Measurements from ENCODE around the gene CACNA1C.

The CACNA1C gene

DNA sequence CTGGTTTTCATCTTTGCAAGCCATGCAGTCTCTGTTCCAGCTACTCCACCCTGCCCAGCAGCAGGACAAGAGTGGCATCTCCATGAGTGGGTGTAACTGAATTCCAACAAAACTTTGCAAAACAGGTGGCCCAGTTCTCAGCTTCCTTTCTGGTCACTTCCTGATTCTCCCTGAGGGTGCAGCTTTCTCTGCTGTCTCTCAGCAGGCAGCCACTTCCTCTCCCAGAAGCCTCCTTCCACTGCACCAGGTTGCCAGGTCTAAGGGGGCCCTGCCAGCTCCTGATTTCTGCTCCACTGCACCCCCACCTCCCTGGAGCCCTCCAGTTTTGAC lies 400.9 kb downstream of the CACNA1C start:
- H3K4me3 ChIP-seq (ENCODE audit: low read depth in 1 of 2, low read length in 2 of 2) = no peak overlapping the region
- H3K27ac ChIP-seq (ENCODE audit: low read length) = no peak overlapping the region
- no peaks in the 10 kb centered on the region for H3K9me3 ChIP-seq (ENCODE audit: control insufficient read depth in 1 of 2, low read length in 2 of 2)
- no peaks in the 10 kb centered on the region for H3K27me3 ChIP-seq (ENCODE audit: low read depth, low read length)
- no peaks in the 10 kb centered on the region for H3K4me1 ChIP-seq (ENCODE audit: control insufficient read depth in 1 of 2, insufficient read depth in 2 of 2, low read length in 2 of 2)
- peaks cover 0 to 9% of the 10 kb centered on the region in 2 donors for H3K36me3 ChIP-seq (ENCODE audit: control insufficient read depth in 1 of 2, insufficient read depth in 2 of 2, low read length in 2 of 2)

DNA sequence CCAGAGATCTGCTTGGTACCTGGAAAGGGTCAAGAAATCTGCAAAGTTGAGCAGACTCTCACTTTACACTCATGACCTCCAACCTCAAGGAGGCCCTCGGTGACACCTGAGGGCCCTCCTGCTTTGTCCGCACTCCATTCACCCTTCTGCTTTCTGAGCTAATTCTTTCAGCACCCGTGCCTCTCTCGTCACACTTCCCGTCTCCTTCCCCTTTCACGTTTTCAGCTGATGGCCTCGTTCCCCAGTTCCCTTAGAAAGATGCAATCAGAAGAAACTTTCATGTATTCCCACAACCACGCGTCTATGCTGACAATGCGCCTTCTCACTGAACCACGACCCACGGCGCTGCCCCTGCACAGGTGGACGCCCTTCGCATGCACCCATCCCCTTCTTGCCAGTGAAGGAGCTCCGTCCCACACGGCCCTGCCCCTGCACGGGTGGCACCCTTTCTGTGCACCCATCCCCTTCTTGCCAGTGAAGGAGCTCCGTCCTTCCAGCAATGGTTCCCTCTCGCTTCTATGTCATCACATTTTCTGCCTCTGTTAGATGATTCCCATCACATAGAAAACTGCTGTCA lies 401.9 kb downstream of the CACNA1C start:
- H3K27ac ChIP-seq (ENCODE audit: low read length) = no peak overlapping the region
- H3K4me3 ChIP-seq (ENCODE audit: low read depth in 1 of 2, low read length in 2 of 2) = no peak overlapping the region
- no peaks in the 10 kb centered on the region for H3K27me3 ChIP-seq (ENCODE audit: low read depth, low read length)
- no peaks in the 10 kb centered on the region for H3K4me1 ChIP-seq (ENCODE audit: control insufficient read depth in 1 of 2, insufficient read depth in 2 of 2, low read length in 2 of 2)
- no peaks in the 10 kb centered on the region for H3K9me3 ChIP-seq (ENCODE audit: control insufficient read depth in 1 of 2, low read length in 2 of 2)
- H3K36me3 ChIP-seq (ENCODE audit: control insufficient read depth in 1 of 2, insufficient read depth in 2 of 2, low read length in 2 of 2) = peaks cover 0 to 9% of the 10 kb centered on the region in 2 donors

GRCh38 chr12:2455410-2455809 lies 402.6 kb downstream of the CACNA1C start:
- Histone ChIP-seq H3K27me3 (ENCODE audit: low read depth, low read length) (no peaks in the 10 kb centered on the region), H3K4me3 (ENCODE audit: low read depth in 1 of 2, low read length in 2 of 2) (no peak overlapping the region), H3K36me3 (ENCODE audit: control insufficient read depth in 1 of 2, insufficient read depth in 2 of 2, low read length in 2 of 2) (peaks cover 0 to 9% of the 10 kb centered on the region in 2 donors), H3K27ac (ENCODE audit: low read length) (no peak overlapping the region), H3K9me3 (ENCODE audit: control insufficient read depth in 1 of 2, low read length in 2 of 2) (no peaks in the 10 kb centered on the region), H3K4me1 (ENCODE audit: control insufficient read depth in 1 of 2, insufficient read depth in 2 of 2, low read length in 2 of 2) (no peaks in the 10 kb centered on the region)

DNA sequence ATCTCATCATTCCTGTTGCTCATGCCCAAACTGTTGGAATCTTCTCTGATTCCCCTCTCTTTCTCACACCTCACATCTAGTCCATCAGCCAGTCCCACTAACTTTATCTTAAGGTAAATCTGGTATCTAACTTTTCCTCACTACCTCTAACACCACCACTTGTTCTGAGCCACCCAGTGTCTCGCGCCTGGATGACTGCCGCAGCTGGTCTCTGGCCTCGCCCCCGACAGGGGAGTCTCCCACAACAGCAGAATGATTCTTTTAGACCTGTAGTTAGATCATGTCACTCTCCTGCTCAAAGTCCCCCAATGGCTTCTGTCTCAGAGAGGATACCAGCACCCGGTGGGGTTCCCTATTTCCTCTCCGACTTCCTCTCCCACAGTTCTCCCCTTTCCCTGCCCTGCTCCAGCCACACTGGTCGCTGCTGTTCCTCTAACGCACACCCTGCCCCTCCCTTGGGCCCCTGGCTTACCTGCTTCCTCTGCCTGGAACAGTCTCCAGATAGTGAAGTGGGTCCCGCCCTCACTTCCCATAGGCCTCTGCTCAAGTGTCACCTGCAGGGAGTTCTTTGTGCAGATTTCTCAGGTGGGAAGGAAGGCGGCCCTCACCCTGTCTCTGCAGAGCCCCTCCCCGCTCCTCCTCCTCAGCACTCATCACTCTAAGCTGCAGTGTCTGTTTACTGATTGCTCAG lies 403.5 kb downstream of the CACNA1C start:
- no peak overlapping the region for H3K4me3 ChIP-seq (ENCODE audit: low read depth in 1 of 2, low read length in 2 of 2)
- no peak overlapping the region for H3K27ac ChIP-seq (ENCODE audit: low read length)
- H3K9me3 ChIP-seq (ENCODE audit: control insufficient read depth in 1 of 2, low read length in 2 of 2) = no peaks in the 10 kb centered on the region
- no peaks in the 10 kb centered on the region for H3K27me3 ChIP-seq (ENCODE audit: low read depth, low read length)
- peaks cover 0 to 9% of the 10 kb centered on the region in 2 donors for H3K36me3 ChIP-seq (ENCODE audit: control insufficient read depth in 1 of 2, insufficient read depth in 2 of 2, low read length in 2 of 2)
- no peaks in the 10 kb centered on the region for H3K4me1 ChIP-seq (ENCODE audit: control insufficient read depth in 1 of 2, insufficient read depth in 2 of 2, low read length in 2 of 2)

- Histone ChIP-seq H3K36me3 (ENCODE audit: control insufficient read depth in 1 of 2, insufficient read depth in 2 of 2, low read length in 2 of 2) (peaks cover 0 to 10% of the 10 kb centered on the region in 2 donors), H3K4me3 (ENCODE audit: low read depth in 1 of 2, low read length in 2 of 2) (no peak overlapping the region), H3K27ac (ENCODE audit: low read length) (no peak overlapping the region), H3K27me3 (ENCODE audit: low read depth, low read length) (no peaks in the 10 kb centered on the region), H3K4me1 (ENCODE audit: control insufficient read depth in 1 of 2, insufficient read depth in 2 of 2, low read length in 2 of 2) (no peaks in the 10 kb centered on the region), H3K9me3 (ENCODE audit: control insufficient read depth in 1 of 2, low read length in 2 of 2) (no peaks in the 10 kb centered on the region)
These were observed 404.0 kb downstream of the CACNA1C start for GRCh38 chr12:2456813-2457186.

DNA sequence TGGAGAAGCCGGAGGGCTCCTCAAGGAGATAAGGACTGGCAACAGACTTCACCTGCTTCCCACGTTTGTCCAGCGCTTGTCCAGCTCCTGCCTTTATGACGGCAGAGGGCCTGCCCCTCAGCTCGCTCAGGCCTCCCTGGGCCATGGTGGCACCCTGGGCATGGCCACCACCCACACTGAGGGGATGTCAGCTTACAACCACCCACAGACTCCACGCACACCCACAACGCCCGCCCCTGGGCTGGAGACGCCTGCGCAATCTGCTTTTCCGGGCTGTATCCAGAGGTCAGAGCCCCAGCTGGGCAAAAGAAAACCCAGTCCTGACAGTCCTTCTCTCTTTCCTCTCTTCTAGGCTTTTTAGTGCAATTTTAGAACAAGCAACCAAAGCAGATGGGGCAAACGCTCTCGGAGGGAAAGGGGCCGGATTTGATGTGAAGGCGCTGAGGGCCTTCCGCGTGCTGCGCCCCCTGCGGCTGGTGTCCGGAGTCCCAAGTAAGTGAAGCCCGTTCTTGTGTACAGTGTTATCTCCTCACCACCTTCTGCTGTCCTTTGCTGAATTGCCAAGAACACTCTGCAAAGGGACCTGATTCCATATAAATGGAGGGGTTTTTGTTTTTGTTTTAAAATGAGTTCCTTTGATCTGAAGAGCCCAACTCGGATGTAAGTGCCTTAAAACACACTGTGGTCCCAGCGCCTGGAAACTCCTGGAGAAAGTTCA lies 404.6 kb downstream of the CACNA1C start:
- Histone ChIP-seq H3K9me3 (ENCODE audit: control insufficient read depth in 1 of 2, low read length in 2 of 2) (no peaks in the 10 kb centered on the region), H3K4me3 (ENCODE audit: low read depth in 1 of 2, low read length in 2 of 2) (no peak overlapping the region), H3K36me3 (ENCODE audit: control insufficient read depth in 1 of 2, insufficient read depth in 2 of 2, low read length in 2 of 2) (peaks cover 0 to 13% of the 10 kb centered on the region in 2 donors), H3K27me3 (ENCODE audit: low read depth, low read length) (no peaks in the 10 kb centered on the region), H3K4me1 (ENCODE audit: control insufficient read depth in 1 of 2, insufficient read depth in 2 of 2, low read length in 2 of 2) (no peaks in the 10 kb centered on the region), H3K27ac (ENCODE audit: low read length) (no peak overlapping the region)

DNA sequence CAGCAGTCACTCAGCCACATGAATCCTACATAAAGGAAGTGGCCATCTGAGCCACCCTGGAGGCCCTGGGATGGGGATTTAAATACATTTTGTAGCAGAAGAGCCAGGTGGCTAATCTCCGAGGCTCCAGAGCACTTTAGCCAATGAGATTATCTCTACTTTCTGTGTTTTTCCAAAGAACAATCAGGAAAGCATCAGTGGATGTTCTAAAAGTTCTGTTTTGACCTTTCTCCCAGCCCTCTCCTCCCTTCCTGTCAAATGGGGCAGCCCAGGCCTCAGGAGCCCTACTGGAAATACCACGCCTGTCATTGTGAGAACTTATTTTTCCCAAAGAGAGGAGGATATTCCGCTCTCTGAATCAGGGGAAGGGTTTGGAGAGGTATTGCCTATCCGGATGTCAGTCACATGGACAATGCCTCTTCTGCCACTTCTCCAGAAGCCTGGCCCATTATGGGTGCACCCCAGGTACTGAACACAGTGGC lies 405.2 kb downstream of the CACNA1C start:
- H3K4me1 ChIP-seq (ENCODE audit: control insufficient read depth in 1 of 2, insufficient read depth in 2 of 2, low read length in 2 of 2) = no peaks in the 10 kb centered on the region
- H3K4me3 ChIP-seq (ENCODE audit: low read depth in 1 of 2, low read length in 2 of 2) = no peak overlapping the region
- no peaks in the 10 kb centered on the region for H3K9me3 ChIP-seq (ENCODE audit: control insufficient read depth in 1 of 2, low read length in 2 of 2)
- no peaks in the 10 kb centered on the region for H3K27me3 ChIP-seq (ENCODE audit: low read depth, low read length)
- H3K36me3 ChIP-seq (ENCODE audit: control insufficient read depth in 1 of 2, insufficient read depth in 2 of 2, low read length in 2 of 2) = peaks cover 0 to 13% of the 10 kb centered on the region in 2 donors
- no peak overlapping the region for H3K27ac ChIP-seq (ENCODE audit: low read length)

DNA sequence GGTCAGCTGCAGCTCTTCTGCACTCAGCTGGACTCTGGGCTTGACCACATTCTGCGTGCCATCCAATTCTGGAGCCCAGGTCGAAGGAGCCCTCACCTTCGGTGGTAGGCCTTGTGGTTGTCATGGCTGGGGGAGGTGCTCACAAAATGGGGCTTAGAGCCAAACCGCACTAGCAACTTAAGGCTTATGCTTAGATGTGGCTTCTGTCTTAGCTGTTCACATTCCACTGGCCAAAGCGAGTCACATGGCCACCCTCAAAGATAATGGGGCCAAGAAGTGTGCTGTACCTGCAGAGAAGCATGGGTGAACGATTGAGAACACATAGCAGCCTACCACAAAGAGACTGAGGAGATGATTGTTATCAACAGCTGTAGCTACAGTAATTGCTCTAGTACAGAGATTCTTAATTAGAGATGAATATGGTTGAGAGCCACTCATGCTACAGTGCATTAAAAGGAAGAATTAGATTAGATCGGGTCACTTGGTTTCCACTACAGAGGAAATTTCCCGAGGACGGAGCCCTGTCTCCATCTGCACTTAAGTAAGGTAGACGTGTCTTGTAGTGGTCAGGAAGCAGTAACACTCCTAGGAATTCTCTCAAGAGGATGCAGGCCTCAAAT lies 407.4 kb downstream of the CACNA1C start:
- H3K27me3 ChIP-seq (ENCODE audit: low read depth, low read length) = no peaks in the 10 kb centered on the region
- no peak overlapping the region for H3K4me3 ChIP-seq (ENCODE audit: low read depth in 1 of 2, low read length in 2 of 2)
- H3K9me3 ChIP-seq (ENCODE audit: control insufficient read depth in 1 of 2, low read length in 2 of 2) = no peaks in the 10 kb centered on the region
- peaks cover 0 to 13% of the 10 kb centered on the region in 2 donors for H3K36me3 ChIP-seq (ENCODE audit: control insufficient read depth in 1 of 2, insufficient read depth in 2 of 2, low read length in 2 of 2)
- no peak overlapping the region for H3K27ac ChIP-seq (ENCODE audit: low read length)
- H3K4me1 ChIP-seq (ENCODE audit: control insufficient read depth in 1 of 2, insufficient read depth in 2 of 2, low read length in 2 of 2) = no peaks in the 10 kb centered on the region

- H3K36me3 ChIP-seq (ENCODE audit: control insufficient read depth in 1 of 2, insufficient read depth in 2 of 2, low read length in 2 of 2) = peaks cover 0 to 10% of the 10 kb centered on the region in 2 donors
- H3K9me3 ChIP-seq (ENCODE audit: control insufficient read depth in 1 of 2, low read length in 2 of 2) = no peaks in the 10 kb centered on the region
These were observed 408.3 kb downstream of the CACNA1C start for GRCh38 chr12:2461046-2461445.

GRCh38 chr12:2461645-2462044 lies 408.9 kb downstream of the CACNA1C start:
- H3K9me3 ChIP-seq (ENCODE audit: control insufficient read depth in 1 of 2, low read length in 2 of 2) = no peaks in the 10 kb centered on the region
- peaks cover 0 to 9% of the 10 kb centered on the region in 2 donors for H3K36me3 ChIP-seq (ENCODE audit: control insufficient read depth in 1 of 2, insufficient read depth in 2 of 2, low read length in 2 of 2)
- H3K27me3 ChIP-seq (ENCODE audit: low read depth, low read length) = no peaks in the 10 kb centered on the region
- no peak overlapping the region for H3K27ac ChIP-seq (ENCODE audit: low read length)
- H3K4me3 ChIP-seq (ENCODE audit: low read depth in 1 of 2, low read length in 2 of 2) = no peak overlapping the region
- no peaks in the 10 kb centered on the region for H3K4me1 ChIP-seq (ENCODE audit: control insufficient read depth in 1 of 2, insufficient read depth in 2 of 2, low read length in 2 of 2)

More at GRCh38 chr12:2461046-2461445, 408.3 kb downstream of the CACNA1C start:
- no peak overlapping the region for H3K27ac ChIP-seq (ENCODE audit: low read length)
- H3K4me1 ChIP-seq (ENCODE audit: control insufficient read depth in 1 of 2, insufficient read depth in 2 of 2, low read length in 2 of 2) = no peaks in the 10 kb centered on the region
- H3K27me3 ChIP-seq (ENCODE audit: low read depth, low read length) = no peaks in the 10 kb centered on the region
- H3K4me3 ChIP-seq (ENCODE audit: low read depth in 1 of 2, low read length in 2 of 2) = no peak overlapping the region

GRCh38 chr12:2462087-2462486 lies 409.3 kb downstream of the CACNA1C start:
- Histone ChIP-seq H3K4me1 (ENCODE audit: control insufficient read depth in 1 of 2, insufficient read depth in 2 of 2, low read length in 2 of 2) (no peaks in the 10 kb centered on the region), H3K27me3 (ENCODE audit: low read depth, low read length) (no peaks in the 10 kb centered on the region), H3K9me3 (ENCODE audit: control insufficient read depth in 1 of 2, low read length in 2 of 2) (no peaks in the 10 kb centered on the region), H3K36me3 (ENCODE audit: control insufficient read depth in 1 of 2, insufficient read depth in 2 of 2, low read length in 2 of 2) (peaks cover 0 to 9% of the 10 kb centered on the region in 2 donors), H3K27ac (ENCODE audit: low read length) (no peak overlapping the region), H3K4me3 (ENCODE audit: low read depth in 1 of 2, low read length in 2 of 2) (no peak overlapping the region)

Measured in muscle layer of duodenum (tissue), 2 donors.